Measurements from ENCODE around the gene MAGI2.

MAGI2 gene

DNA sequence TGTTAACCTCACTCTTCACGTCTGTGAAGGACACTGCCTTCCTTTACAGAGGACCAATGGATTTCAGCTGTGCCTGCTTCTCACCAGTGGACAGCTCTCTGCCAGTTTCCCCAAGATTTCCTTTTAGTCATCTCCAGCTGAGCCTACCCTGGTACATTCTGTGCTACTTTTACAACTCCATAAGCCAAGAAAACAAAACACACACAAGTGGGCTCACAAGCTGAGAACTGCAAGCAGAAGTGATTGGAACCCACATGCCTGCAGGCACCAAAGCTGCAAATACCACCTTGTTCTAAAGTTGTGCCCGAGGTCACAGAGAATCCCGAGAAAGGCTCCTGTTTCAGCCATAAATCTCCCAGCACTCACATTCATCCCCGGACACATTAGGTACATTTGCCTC is 1018.1 kb downstream of the MAGI2 start:
- TF ChIP-seq, protein P1, sequence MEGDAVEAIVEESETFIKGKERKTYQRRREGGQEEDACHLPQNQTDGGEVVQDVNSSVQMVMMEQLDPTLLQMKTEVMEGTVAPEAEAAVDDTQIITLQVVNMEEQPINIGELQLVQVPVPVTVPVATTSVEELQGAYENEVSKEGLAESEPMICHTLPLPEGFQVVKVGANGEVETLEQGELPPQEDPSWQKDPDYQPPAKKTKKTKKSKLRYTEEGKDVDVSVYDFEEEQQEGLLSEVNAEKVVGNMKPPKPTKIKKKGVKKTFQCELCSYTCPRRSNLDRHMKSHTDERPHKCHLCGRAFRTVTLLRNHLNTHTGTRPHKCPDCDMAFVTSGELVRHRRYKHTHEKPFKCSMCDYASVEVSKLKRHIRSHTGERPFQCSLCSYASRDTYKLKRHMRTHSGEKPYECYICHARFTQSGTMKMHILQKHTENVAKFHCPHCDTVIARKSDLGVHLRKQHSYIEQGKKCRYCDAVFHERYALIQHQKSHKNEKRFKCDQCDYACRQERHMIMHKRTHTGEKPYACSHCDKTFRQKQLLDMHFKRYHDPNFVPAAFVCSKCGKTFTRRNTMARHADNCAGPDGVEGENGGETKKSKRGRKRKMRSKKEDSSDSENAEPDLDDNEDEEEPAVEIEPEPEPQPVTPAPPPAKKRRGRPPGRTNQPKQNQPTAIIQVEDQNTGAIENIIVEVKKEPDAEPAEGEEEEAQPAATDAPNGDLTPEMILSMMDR (IDR thresholded peaks at IDR 0.05; ENCODE audit: low read depth, low read length): no peak
- no peak overlapping the region for H3K4me3 ChIP-seq (ENCODE audit: low read depth, low read length)

DNA sequence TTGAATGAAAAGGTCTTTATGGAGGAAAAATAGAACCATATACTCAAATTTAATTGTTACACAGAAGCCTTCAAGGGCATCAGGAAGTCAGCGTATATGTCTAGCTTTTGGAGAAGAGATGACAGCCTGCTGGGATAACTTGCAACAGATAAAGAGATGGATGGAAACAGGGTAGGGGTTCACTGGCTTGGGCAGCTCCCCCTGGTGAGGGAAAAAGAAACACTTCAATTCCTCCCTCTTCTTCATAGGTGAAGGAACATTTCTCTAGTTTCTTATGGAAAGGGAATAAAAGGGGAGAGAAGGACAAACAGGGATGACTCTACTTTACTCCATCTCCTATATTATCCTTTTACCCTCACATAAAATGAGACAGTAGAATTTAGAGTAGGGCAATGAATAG is 1019.2 kb downstream of the MAGI2 start:
- TF ChIP-seq, protein P1 (IDR thresholded peaks at IDR 0.05; ENCODE audit: low read depth, low read length): no peak
- no peak overlapping the region for H3K4me3 ChIP-seq (ENCODE audit: low read depth, low read length)

DNA sequence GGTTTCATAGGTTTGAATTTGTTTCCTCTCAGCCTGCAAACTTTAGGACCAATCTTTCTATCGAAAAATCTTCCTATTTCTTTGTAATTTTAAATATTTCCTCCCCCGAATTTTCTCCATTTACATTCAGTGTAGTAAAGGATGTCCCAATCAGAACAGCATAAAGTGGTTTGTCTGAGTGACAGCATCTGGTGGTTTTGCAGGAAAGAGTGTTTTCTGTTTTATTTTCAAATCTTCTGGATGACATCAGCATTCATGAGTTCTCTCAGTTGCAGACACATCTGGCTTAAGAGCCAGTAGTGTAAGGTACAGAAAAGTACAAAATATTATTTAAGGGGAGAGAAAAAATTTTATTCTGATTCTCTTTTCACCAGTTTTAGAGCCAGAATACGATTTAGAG is 1020.0 kb downstream of the MAGI2 start:
- no peak overlapping the region for H3K4me3 ChIP-seq (ENCODE audit: low read depth, low read length)
- TF ChIP-seq, protein P1 (IDR thresholded peaks at IDR 0.05; ENCODE audit: low read depth, low read length): no peak

- TF ChIP-seq, protein P1 (IDR thresholded peaks at IDR 0.05; ENCODE audit: low read depth, low read length): no peak
- H3K4me3 ChIP-seq (ENCODE audit: low read depth, low read length): no peak overlapping the region
These were observed 1023.6 kb downstream of the MAGI2 start for GRCh38 chr7:78429878-78430277.

DNA sequence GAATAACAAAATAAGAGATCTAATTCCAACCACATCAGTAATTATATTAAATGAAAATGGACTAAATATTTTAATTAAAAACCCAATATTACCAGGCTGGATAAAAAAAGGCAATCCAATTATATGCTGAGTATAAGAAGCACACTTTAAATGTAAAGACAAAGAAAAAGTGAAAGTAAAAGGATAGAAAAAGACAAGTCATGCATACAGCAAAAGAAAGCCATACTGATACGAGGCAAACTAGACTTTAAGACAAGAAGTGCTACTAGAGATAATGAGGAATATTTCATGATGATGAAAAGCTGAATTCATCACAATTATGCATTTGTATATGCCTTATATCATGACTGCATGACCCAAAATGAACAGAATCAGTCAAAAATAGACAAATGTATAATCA is 1026.3 kb downstream of the MAGI2 start:
- H3K4me3 ChIP-seq (ENCODE audit: low read depth, low read length): no peak overlapping the region
- TF ChIP-seq, protein P1 (IDR thresholded peaks at IDR 0.05; ENCODE audit: low read depth, low read length): no peak

DNA sequence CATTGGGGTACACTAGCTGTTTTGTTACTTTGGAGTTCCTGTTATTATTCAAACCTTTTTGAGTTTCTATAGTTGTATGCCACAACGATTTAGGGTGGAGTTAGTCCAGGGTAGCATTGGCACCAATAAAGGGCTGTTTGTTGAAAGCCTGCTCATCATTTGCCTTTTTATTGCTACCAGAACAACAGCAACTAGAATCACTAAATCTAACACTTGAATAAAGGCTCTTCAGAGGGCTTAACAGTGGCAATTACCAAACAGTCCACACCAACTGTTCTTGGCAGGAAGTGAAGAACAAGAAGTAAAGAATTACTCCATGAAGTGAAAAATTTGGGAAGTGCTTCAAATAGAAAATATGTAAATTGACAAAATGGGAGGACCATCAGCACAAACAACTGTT is 1033.5 kb downstream of the MAGI2 start:
- H3K4me3 ChIP-seq (ENCODE audit: low read depth, low read length): no peak overlapping the region
- TF ChIP-seq, protein P1 (IDR thresholded peaks at IDR 0.05; ENCODE audit: low read depth, low read length): no peak

- no peak overlapping the region for H3K4me3 ChIP-seq (ENCODE audit: low read depth, low read length)
- TF ChIP-seq, protein P1 (IDR thresholded peaks at IDR 0.05; ENCODE audit: low read depth, low read length): no peak
These were observed 1036.2 kb downstream of the MAGI2 start for GRCh38 chr7:78417180-78417853.
